Heart left ventricle (tissue), 13 donors: ENCODE data around the gene MSH3.

Experiments used
- POLR2A ChIP-seq, 2 donors: fragments of 450-650 bp; IDR thresholded peaks; one replicate each; pipeline ENCODE4 v1.6.1; 2017; ENCODE audit warnings: antibody characterized with exemption in 2 of 2, mild to moderate bottlenecking in 2 of 2, moderate library complexity in 2 of 2
- TF ChIP-seq, protein P1 (sequence below), 12 donors: fragments of 200-600 bp; sonication (generic) in 4 of 12; IDR thresholded peaks; one replicate each; pipeline versions ENCODE4 v1.5.0 to v1.8.0; 2018 to 2022; ENCODE audit warnings: antibody characterized with exemption in 12 of 12, mild to moderate bottlenecking in 5 of 12
- donor health status: ischemic (EF 13 %, LVEDD 7.1; RV severe dilation, severe dysfunction).
- donor health status: DM: no; HTN: yes; CAD: no.
- donor health status: DM: no; HTN: no; CAD: no.
- donor health status: ischemic (EF 25% LVEDD 6.9; RV normal size, moderate dysfunction).
- donor health status: ischemic (EF 25% LVEDD 5.7; RV mildly dilated, moderate dysfunction).
- donor health status: ischemic (EF 35%, LVEDD 5.7; RV mildly dilated, moderate dysfunction).
- donor health status: nonischemic (EF 11% LVEDD 7.7; RV severe dilation, severe dysfunction).
- donor health status: DM: yes; HTN: yes; CAD: no.
- donor health status: PGD.
- donor health status: ischemic (EF 29% LVEDD 5.4; RV normal size, mild dysfunction).
- donor health status: nonischemic (EF 23%, LVEDD 6.1; RV moderate dilation, normal function).

DNA sequence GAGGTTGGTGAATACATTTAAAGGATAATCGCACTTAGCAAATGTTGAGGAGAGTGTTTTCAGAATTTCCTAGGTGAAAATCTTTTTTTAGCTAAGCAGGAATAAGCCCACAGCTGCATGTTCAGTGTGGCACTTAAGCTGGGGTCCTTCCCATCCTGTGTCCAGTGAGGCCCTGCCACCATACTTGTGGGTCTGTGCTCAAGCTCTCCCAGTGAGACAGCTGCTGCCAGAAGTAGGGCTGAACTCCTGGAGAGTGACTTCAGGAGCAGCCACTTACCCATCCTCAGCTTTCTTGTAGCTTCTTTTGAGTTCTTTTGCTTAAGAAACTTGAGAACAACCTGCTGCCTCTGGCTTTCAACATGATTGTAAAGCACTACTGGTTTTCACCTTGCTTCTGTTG is 110.3 kb downstream of the MSH3 start:
- TF ChIP-seq, protein P1, sequence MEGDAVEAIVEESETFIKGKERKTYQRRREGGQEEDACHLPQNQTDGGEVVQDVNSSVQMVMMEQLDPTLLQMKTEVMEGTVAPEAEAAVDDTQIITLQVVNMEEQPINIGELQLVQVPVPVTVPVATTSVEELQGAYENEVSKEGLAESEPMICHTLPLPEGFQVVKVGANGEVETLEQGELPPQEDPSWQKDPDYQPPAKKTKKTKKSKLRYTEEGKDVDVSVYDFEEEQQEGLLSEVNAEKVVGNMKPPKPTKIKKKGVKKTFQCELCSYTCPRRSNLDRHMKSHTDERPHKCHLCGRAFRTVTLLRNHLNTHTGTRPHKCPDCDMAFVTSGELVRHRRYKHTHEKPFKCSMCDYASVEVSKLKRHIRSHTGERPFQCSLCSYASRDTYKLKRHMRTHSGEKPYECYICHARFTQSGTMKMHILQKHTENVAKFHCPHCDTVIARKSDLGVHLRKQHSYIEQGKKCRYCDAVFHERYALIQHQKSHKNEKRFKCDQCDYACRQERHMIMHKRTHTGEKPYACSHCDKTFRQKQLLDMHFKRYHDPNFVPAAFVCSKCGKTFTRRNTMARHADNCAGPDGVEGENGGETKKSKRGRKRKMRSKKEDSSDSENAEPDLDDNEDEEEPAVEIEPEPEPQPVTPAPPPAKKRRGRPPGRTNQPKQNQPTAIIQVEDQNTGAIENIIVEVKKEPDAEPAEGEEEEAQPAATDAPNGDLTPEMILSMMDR (IDR thresholded peaks at IDR 0.05), result no peak
- TF ChIP-seq POLR2A (IDR thresholded peaks at IDR 0.05), result no peak
